Activated T-helper 17 cell treated with anti-CD3 and anti-CD28 coated beads, Interleukin-2, amount 50 U/mL, for 72 hours (primary cell): ENCODE results near the gene C2orf81. TPM values are rescaled to one million over a fixed set of nuclear protein-coding genes. Genes with fewer than 3 reads are reported as not detected.

ENCODE experiments used
- ATAC-seq: fragments of 150-1000 bp; cut with Tn5 transposase; replicated peaks from 2 replicates; pipeline ENCODE4 v1.10.0; 2021; ENCODE audit warnings: mild to moderate bottlenecking, moderate library complexity
- H3K27ac Mint-ChIP-seq: one replicate; pipeline ENCODE4 v1.8.0; 2022; ENCODE audit warnings: mixed read lengths
- H3K27me3 Mint-ChIP-seq: one replicate; pipeline ENCODE4 v1.8.0; 2022; ENCODE audit warnings: mixed read lengths
- H3K36me3 Mint-ChIP-seq: one replicate; pipeline ENCODE4 v1.8.0; 2022; ENCODE audit warnings: low read depth, mild to moderate bottlenecking, mixed read lengths
- H3K4me1 Mint-ChIP-seq: one replicate; pipeline ENCODE4 v1.8.0; 2022; ENCODE audit warnings: mixed read lengths
- H3K4me3 Mint-ChIP-seq: one replicate; pipeline ENCODE4 v1.8.0; 2022; ENCODE audit warnings: mild to moderate bottlenecking, mixed read lengths
- H3K9me3 Mint-ChIP-seq: one replicate; pipeline ENCODE4 v1.8.0; 2022; ENCODE audit warnings: mixed read lengths
- total RNA-seq, 2 donors: library from RNA; stranded (reverse); gene quantifications; one replicate each; pipeline ENCODE4 v1.2.3, GENCODE V29; 2022

The C2orf81 gene
- total RNA-seq, 2 donors from 2014 or later: 2.3 to 9.7 TPM

DNA sequence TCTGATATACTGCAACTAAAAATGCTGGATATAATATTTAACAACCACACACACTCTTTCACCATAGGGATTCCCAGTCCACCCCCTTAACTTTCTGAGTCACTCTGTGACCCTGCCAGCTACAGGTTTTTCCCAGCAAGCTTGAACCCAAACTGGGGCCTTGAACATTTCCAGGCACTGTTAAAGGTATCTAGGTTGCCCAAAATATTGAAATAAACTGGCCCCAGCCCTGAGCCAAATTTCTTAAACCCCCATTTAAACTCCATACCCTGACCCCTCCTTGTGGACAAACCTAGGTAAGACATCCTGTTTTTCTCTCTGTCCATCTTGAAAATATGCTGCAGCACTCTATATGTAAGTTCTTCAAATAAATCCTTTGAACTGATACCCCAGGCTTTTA, 21.6 kb downstream of the C2orf81 start:
- ATAC-seq: peak; percentile 49
- H3K4me1 Mint-ChIP-seq: no peaks in the 10 kb centered on the region
- no peaks in the 10 kb centered on the region for H3K36me3 Mint-ChIP-seq
- peaks cover 7% of the 10 kb centered on the region for H3K27me3 Mint-ChIP-seq
- no peak overlapping the region for H3K27ac Mint-ChIP-seq
- H3K4me3 Mint-ChIP-seq: no peak overlapping the region
- H3K9me3 Mint-ChIP-seq: no peaks in the 10 kb centered on the region

DNA sequence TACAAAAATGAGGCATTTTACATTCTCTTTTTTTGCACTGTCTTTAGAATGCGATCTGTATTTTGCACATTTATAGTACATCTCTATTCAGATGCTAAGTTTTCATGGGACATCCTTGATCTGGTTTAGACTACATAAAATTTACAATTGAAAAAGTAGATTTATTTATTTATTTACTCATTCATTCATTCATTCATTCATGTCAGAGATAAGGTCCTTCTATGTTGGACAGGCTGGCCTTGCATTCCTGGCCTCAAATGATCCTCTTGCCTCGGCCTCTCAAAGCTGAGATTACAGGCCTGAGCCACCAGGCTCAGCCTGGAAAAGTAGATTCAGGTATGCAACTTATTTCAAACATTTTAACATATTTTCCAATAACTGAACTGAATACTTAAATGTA, 25.3 kb downstream of the C2orf81 start:
- H3K27me3 Mint-ChIP-seq: peaks cover 7% of the 10 kb centered on the region
- H3K4me3 Mint-ChIP-seq: no peak overlapping the region
- no peak for ATAC-seq
- H3K9me3 Mint-ChIP-seq: no peaks in the 10 kb centered on the region
- no peaks in the 10 kb centered on the region for H3K4me1 Mint-ChIP-seq
- no peaks in the 10 kb centered on the region for H3K36me3 Mint-ChIP-seq
- no peak overlapping the region for H3K27ac Mint-ChIP-seq

DNA sequence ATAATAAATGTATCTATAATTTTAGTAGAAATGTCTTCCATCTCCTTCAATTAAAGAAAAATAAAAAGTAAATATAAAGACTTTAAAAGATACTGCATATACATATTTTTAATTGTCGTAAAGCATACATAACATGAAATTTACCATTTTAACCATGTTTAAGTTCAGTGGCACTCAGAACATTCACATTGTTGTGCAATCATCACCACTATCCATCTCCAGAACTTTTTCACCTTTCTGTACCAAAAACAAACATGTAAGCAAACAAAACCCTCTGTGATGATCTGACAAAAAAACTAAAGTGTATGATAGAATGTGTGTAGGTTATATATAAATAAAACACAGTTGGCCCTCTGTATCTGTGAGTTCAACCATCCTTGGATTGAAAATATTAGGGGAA, 27.9 kb downstream of the C2orf81 start:
- Mint-ChIP-seq H3K27me3 (peaks cover 4% of the 10 kb centered on the region), H3K4me3 (no peak overlapping the region), H3K9me3 (no peaks in the 10 kb centered on the region), H3K36me3 (no peaks in the 10 kb centered on the region), H3K4me1 (no peaks in the 10 kb centered on the region), H3K27ac (no peak overlapping the region)
- ATAC-seq: no peak

- H3K27me3 Mint-ChIP-seq: peaks cover 4% of the 10 kb centered on the region
- no peaks in the 10 kb centered on the region for H3K4me1 Mint-ChIP-seq
- H3K4me3 Mint-ChIP-seq: no peak overlapping the region
- H3K36me3 Mint-ChIP-seq: no peaks in the 10 kb centered on the region
- H3K9me3 Mint-ChIP-seq: no peaks in the 10 kb centered on the region
- no peak for ATAC-seq
- H3K27ac Mint-ChIP-seq: peak overlapping the region; percentile 97
Measured at GRCh38 chr2:74392449-74392743, 29.0 kb downstream of the C2orf81 start.

DNA sequence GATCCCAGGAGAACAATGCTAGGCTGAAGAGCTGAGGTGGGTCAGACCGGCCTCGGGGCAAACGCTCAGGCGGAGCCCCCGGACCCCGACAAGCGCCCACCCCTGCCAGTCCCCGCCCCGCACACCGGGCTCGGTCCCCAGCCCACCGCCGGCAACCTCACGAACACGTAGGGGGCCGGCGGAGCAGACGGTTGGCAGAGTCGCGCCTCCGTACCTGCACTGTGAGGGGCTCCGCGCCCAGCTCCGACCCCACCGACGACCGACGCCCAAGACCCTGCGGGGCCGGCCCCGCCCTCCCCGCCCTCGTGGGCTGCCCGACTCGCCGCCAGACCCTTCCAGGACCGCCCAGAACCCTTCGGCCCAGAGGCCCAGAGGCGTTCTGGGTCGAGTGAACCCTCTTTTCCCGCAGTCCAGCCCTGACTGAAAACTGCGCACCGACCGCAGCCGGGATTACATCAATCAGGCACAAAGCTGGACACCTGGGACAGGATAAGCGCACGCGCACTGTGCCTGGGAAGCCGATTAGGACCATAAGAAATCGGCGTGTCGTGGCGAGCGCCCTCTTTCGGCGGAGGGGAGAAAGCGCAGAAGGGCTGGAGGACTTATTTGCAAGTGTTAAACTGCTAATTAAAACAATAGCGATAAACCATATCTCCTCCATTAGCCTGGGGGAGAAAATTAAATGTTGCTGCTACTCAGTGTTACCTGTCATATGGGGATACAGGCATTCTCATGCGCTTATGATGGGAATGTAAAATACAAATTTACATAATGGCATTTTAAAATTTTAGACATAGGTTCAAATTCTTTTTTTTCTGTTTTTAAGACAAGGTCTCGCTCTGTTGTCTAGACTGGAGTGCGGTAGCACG, 29.6 kb downstream of the C2orf81 start:
- Mint-ChIP-seq H3K9me3 (no peaks in the 10 kb centered on the region), H3K4me3 (no peak overlapping the region), H3K27me3 (peaks cover 4% of the 10 kb centered on the region), H3K4me1 (no peaks in the 10 kb centered on the region), H3K27ac (peak overlapping the region; percentile 97), H3K36me3 (no peaks in the 10 kb centered on the region)
- peak; percentile 69 for ATAC-seq

DNA sequence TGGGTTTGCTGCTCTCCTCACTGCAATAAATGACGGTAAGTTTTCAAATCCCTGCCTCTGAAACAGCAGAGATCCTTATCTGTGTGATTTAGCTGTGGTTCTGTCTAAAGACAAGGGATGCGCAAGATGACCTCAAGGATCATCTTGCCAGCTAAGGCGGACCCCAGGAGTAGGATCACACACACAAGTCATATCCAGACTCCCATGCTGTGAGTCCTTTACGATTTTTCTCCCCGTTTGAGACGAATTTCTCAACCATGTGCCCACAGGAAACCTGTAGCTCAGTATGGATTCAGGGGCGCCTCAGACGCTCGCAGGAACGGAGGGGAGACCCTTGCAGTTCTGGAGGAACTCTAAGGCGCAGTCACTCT, 30.2 kb downstream of the C2orf81 start:
- H3K4me1 Mint-ChIP-seq: no peaks in the 10 kb centered on the region
- no peaks in the 10 kb centered on the region for H3K36me3 Mint-ChIP-seq
- H3K9me3 Mint-ChIP-seq: no peaks in the 10 kb centered on the region
- peaks cover 4% of the 10 kb centered on the region for H3K27me3 Mint-ChIP-seq
- peak overlapping the region; percentile 97 for H3K27ac Mint-ChIP-seq
- H3K4me3 Mint-ChIP-seq: no peak overlapping the region
- peak; percentile 23 for ATAC-seq

GRCh38 chr2:74390606-74391005, 30.8 kb downstream of the C2orf81 start:
- no peak for ATAC-seq
- Mint-ChIP-seq H3K36me3 (no peaks in the 10 kb centered on the region), H3K4me3 (no peak overlapping the region), H3K27ac (peak overlapping the region; percentile 97), H3K4me1 (no peaks in the 10 kb centered on the region), H3K9me3 (no peaks in the 10 kb centered on the region), H3K27me3 (peaks cover 4% of the 10 kb centered on the region)

- Mint-ChIP-seq H3K27ac (no peak overlapping the region), H3K4me1 (no peaks in the 10 kb centered on the region), H3K9me3 (no peaks in the 10 kb centered on the region), H3K27me3 (no peaks in the 10 kb centered on the region), H3K4me3 (no peak overlapping the region), H3K36me3 (peaks cover 2% of the 10 kb centered on the region)
- ATAC-seq: peak; percentile 78
Measured at GRCh38 chr2:74387346-74387745, 34.1 kb downstream of the C2orf81 start.

- H3K36me3 Mint-ChIP-seq: peaks cover 13% of the 10 kb centered on the region
- ATAC-seq: no peak
- H3K27ac Mint-ChIP-seq: no peak overlapping the region
- no peaks in the 10 kb centered on the region for H3K27me3 Mint-ChIP-seq
- peaks cover 13% of the 10 kb centered on the region for H3K4me1 Mint-ChIP-seq
- no peak overlapping the region for H3K4me3 Mint-ChIP-seq
- H3K9me3 Mint-ChIP-seq: no peaks in the 10 kb centered on the region
Measured at GRCh38 chr2:74385396-74385795, 36.0 kb downstream of the C2orf81 start.

DNA sequence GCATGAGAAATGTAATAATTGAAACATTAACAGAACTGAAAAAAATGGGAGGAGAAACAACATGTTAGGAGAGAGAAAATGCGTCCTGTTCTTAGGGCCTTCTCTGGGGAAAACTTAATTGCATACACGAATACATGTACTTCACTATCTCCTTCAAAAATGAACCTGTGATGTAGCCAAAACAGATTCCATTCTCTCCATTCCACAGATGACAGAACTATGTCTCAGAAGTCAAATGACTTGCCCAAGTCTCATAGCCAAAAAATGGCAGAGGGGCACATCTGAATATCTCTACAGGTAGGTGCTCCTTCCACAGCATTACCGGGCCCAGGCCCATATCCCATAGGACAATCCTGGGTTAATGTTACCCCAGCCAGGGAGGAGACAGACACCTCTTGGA, 37.4 kb downstream of the C2orf81 start:
- H3K27ac Mint-ChIP-seq: no peak overlapping the region
- no peaks in the 10 kb centered on the region for H3K27me3 Mint-ChIP-seq
- H3K36me3 Mint-ChIP-seq: peaks cover 13% of the 10 kb centered on the region
- H3K4me1 Mint-ChIP-seq: peaks cover 17% of the 10 kb centered on the region
- H3K4me3 Mint-ChIP-seq: no peak overlapping the region
- no peak for ATAC-seq
- no peaks in the 10 kb centered on the region for H3K9me3 Mint-ChIP-seq

GRCh38 chr2:74383254-74383653, 38.2 kb downstream of the C2orf81 start:
- no peak overlapping the region for H3K4me3 Mint-ChIP-seq
- no peak for ATAC-seq
- H3K4me1 Mint-ChIP-seq: peaks cover 21% of the 10 kb centered on the region
- H3K36me3 Mint-ChIP-seq: peaks cover 18% of the 10 kb centered on the region
- H3K27ac Mint-ChIP-seq: no peak overlapping the region
- no peaks in the 10 kb centered on the region for H3K9me3 Mint-ChIP-seq
- H3K27me3 Mint-ChIP-seq: no peaks in the 10 kb centered on the region

DNA sequence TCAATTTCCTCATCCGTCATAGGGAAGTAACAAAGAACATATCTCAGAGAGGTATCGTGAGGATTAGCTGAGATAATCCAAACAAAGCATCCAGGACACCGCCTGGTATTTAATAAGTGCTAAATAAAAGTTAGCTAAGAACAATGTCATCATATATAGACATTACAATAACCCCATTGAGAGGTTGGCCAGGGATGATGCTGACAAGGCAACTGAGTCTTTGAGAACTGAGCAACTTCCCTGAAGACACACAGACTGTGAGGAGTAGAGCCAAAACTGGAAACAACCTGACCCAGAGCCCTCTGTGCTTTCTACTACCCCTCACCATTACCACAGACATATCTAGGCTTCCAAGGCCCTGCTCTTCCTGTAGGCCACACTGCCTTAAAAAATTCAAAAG, 39.7 kb downstream of the C2orf81 start:
- H3K27me3 Mint-ChIP-seq: no peaks in the 10 kb centered on the region
- H3K36me3 Mint-ChIP-seq: peaks cover 33% of the 10 kb centered on the region
- H3K4me1 Mint-ChIP-seq: peaks cover 26% of the 10 kb centered on the region
- no peaks in the 10 kb centered on the region for H3K9me3 Mint-ChIP-seq
- H3K4me3 Mint-ChIP-seq: no peak overlapping the region
- ATAC-seq: no peak
- H3K27ac Mint-ChIP-seq: peak overlapping the region; percentile 89

GRCh38 chr2:74379851-74380789, 41.3 kb downstream of the C2orf81 start, which contains the start of gene DCTN1:
Gene DCTN1, minus strand, starts transcription at chr2:74380311. Its CDS starts 274 bp downstream, at chr2:74380037.
- no peaks in the 10 kb centered on the region for H3K27me3 Mint-ChIP-seq
- H3K4me1 Mint-ChIP-seq: peaks cover 26% of the 10 kb centered on the region
- peak; percentile 38 for ATAC-seq
- H3K36me3 Mint-ChIP-seq: peaks cover 43% of the 10 kb centered on the region
- H3K9me3 Mint-ChIP-seq: no peaks in the 10 kb centered on the region
- H3K27ac Mint-ChIP-seq: peak within 1 kb of the TSS; percentile 89
- H3K4me3 Mint-ChIP-seq: peak within 1 kb of the TSS; percentile 48

GRCh38 chr2:74378007-74378406, 43.4 kb downstream of the C2orf81 start:
- peaks cover 43% of the 10 kb centered on the region for H3K36me3 Mint-ChIP-seq
- no peak overlapping the region for H3K4me3 Mint-ChIP-seq
- H3K27me3 Mint-ChIP-seq: no peaks in the 10 kb centered on the region
- H3K4me1 Mint-ChIP-seq: peaks cover 29% of the 10 kb centered on the region
- no peak overlapping the region for H3K27ac Mint-ChIP-seq
- no peak for ATAC-seq
- H3K9me3 Mint-ChIP-seq: no peaks in the 10 kb centered on the region

DNA sequence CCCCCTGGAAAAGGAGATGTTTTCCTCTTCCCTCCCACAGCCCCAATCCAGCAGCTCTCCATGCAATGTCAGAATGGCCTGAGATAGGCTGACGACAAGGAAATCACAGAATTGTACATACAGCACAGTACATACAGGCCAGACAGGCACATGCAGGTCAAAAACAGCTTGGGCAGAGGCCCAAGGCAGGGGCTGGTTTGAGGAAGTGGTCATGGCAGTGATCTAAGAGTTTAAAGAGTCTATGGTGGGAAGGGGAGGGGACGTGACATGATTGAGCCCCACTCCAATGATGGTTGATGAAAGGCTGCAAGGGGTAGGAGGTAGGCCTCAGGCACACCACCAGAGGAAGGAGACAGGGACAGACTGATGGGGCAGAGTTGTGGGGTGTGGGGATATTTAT, 45.6 kb downstream of the C2orf81 start:
- Mint-ChIP-seq H3K27me3 (no peaks in the 10 kb centered on the region), H3K27ac (peak overlapping the region; percentile 57), H3K36me3 (peaks cover 41% of the 10 kb centered on the region), H3K9me3 (no peaks in the 10 kb centered on the region), H3K4me3 (no peak overlapping the region), H3K4me1 (peaks cover 19% of the 10 kb centered on the region)
- ATAC-seq: no peak
